H9 (cell line): ENCODE measurements around the gene NR5A1. TPM values are rescaled to one million over a fixed set of nuclear protein-coding genes. Genes with fewer than 3 reads are reported as not detected.
A peak's percentile ranks its signal among the peaks of the same experiment; 100 is the strongest.

ENCODE experiments used
- DNase-seq: peaks from one replicate; pipeline ENCODE4 v3.0.0-alpha.2; 2017
- H2AFZ ChIP-seq: one replicate; pipeline ENCODE4 v1.6.1; 2013; ENCODE audit warnings: mild to moderate bottlenecking, low read length, control low read depth, moderate library complexity
- H2AK5ac ChIP-seq: 2 replicates; pipeline ENCODE4 v1.6.1; 2013; ENCODE audit warnings: low read length, control low read depth, mixed read lengths; ENCODE audit not compliant: insufficient read length
- H2BK120ac ChIP-seq: one replicate; pipeline ENCODE4 v1.6.1; 2013; ENCODE audit warnings: low read depth, mild to moderate bottlenecking, low read length, control low read depth, inconsistent platforms; ENCODE audit not compliant: poor library complexity, severe bottlenecking
- H2BK12ac ChIP-seq: 2 replicates; pipeline ENCODE4 v1.6.1; 2013; ENCODE audit warnings: low read length, control low read depth, mixed read lengths, low read depth; ENCODE audit not compliant: insufficient read length
- H2BK15ac ChIP-seq: 2 replicates; pipeline ENCODE4 v1.6.1; 2013; ENCODE audit warnings: low read depth, low read length, control low read depth
- H2BK20ac ChIP-seq: one replicate; pipeline ENCODE4 v1.6.1; 2013; ENCODE audit warnings: low read depth, mild to moderate bottlenecking, low read length, control low read depth, inconsistent platforms; ENCODE audit not compliant: poor library complexity, severe bottlenecking
- H2BK5ac ChIP-seq: 2 replicates; pipeline ENCODE4 v1.6.1; 2013; ENCODE audit warnings: low read length, control low read depth, mixed read lengths; ENCODE audit not compliant: insufficient read length
- H3K14ac ChIP-seq: 2 replicates; pipeline ENCODE4 v1.6.1; 2013; ENCODE audit warnings: low read length, control low read depth; ENCODE audit not compliant: insufficient read depth
- H3K18ac ChIP-seq: 2 replicates; pipeline ENCODE4 v1.6.1; 2013; ENCODE audit warnings: low read depth, mild to moderate bottlenecking, mixed read lengths, low read length, control low read depth; ENCODE audit not compliant: insufficient read length
- H3K23ac ChIP-seq: 2 replicates; pipeline ENCODE4 v1.6.1; 2013; ENCODE audit warnings: low read length, control low read depth, mixed read lengths, low read depth; ENCODE audit not compliant: insufficient read length
- H3K23me2 ChIP-seq: 2 replicates; pipeline ENCODE4 v1.6.1; 2013; ENCODE audit warnings: low read depth, mild to moderate bottlenecking, mixed read lengths, low read length, control low read depth; ENCODE audit not compliant: insufficient read length, poor library complexity, severe bottlenecking
- H3K27ac ChIP-seq: 2 replicates; pipeline ENCODE4 v1.5.1; 2013; ENCODE audit warnings: low read length, control low read depth, mixed read lengths, low read depth; ENCODE audit not compliant: insufficient read length
- H3K27me3 ChIP-seq: 2 replicates; pipeline ENCODE4 v1.6.1; 2013; ENCODE audit warnings: low read length, control low read depth, inconsistent platforms; ENCODE audit not compliant: insufficient read depth
- H3K4ac ChIP-seq: 2 replicates; pipeline ENCODE4 v1.6.1; 2013; ENCODE audit warnings: low read depth, mild to moderate bottlenecking, control low read depth, inconsistent platforms, low read length, moderate library complexity
- H3K4me1 ChIP-seq: 2 replicates; pipeline ENCODE4 v1.6.1; 2013; ENCODE audit warnings: low read length, control low read depth, inconsistent platforms; ENCODE audit not compliant: insufficient read depth
- H3K4me2 ChIP-seq: 2 replicates; pipeline ENCODE4 v1.6.1; 2013; ENCODE audit warnings: low read length, control low read depth, mixed read lengths; ENCODE audit not compliant: insufficient read length, insufficient read depth
- H3K56ac ChIP-seq: 2 replicates; pipeline ENCODE4 v1.6.1; 2013; ENCODE audit warnings: low read depth, mild to moderate bottlenecking, mixed read lengths, low read length, control low read depth; ENCODE audit not compliant: insufficient read length
- H3K79me1 ChIP-seq: 2 replicates; pipeline ENCODE4 v1.6.1; 2013; ENCODE audit warnings: low read depth, mild to moderate bottlenecking, moderate library complexity, low read length, control low read depth, inconsistent platforms; ENCODE audit not compliant: insufficient read depth, poor library complexity, severe bottlenecking
- H3K79me2 ChIP-seq: 2 replicates; pipeline ENCODE4 v1.6.1; 2013; ENCODE audit warnings: low read length, control low read depth, inconsistent platforms; ENCODE audit not compliant: insufficient read depth
- H3K9ac ChIP-seq: 2 replicates; pipeline ENCODE4 v1.6.1; 2013; ENCODE audit warnings: low read length, control low read depth, mixed read lengths; ENCODE audit not compliant: insufficient read length; ENCODE audit errors: extremely low read depth
- H3K9me3 ChIP-seq: one replicate; pipeline ENCODE4 v1.6.1; 2013; ENCODE audit warnings: low read depth, low read length, inconsistent platforms; ENCODE audit not compliant: control insufficient read depth
- H3T11ph ChIP-seq: one replicate; pipeline ENCODE4 v1.6.1; 2013; ENCODE audit warnings: mild to moderate bottlenecking, low read length, control low read depth, inconsistent platforms
- H4K20me1 ChIP-seq: one replicate; pipeline ENCODE4 v1.6.1; 2013; ENCODE audit not compliant: control insufficient read depth, insufficient read length, insufficient read depth
- H4K5ac ChIP-seq: 2 replicates; pipeline ENCODE4 v1.6.1; 2013; ENCODE audit warnings: low read depth, mild to moderate bottlenecking, mixed read lengths, low read length, control low read depth; ENCODE audit not compliant: insufficient read length
- H4K8ac ChIP-seq: replicated peaks from 2 replicates; pipeline ENCODE4 v1.6.1; 2013; ENCODE audit warnings: low read length, control low read depth, mixed read lengths, low read depth; ENCODE audit not compliant: insufficient read length
- H4K91ac ChIP-seq: 2 replicates; pipeline ENCODE4 v1.6.1; 2013; ENCODE audit warnings: low read depth, mild to moderate bottlenecking, moderate library complexity, mixed read lengths, low read length, control low read depth; ENCODE audit not compliant: insufficient read length
- H3K27ac Mint-ChIP-seq, 3 experiments: 2 replicates in 2 of 3; 3 replicates in 1 of 3; pipeline ENCODE4 v1.8.0; 2020 to 2021; ENCODE audit warnings: mixed read lengths in 3 of 3, mild to moderate bottlenecking in 1 of 3, moderate library complexity in 1 of 3
- H3K27me3 Mint-ChIP-seq: 2 replicates; pipeline ENCODE4 v1.8.0; 2021; ENCODE audit warnings: low read depth, mild to moderate bottlenecking, moderate library complexity, mixed read lengths
- H3K36me3 Mint-ChIP-seq, 3 experiments: 2 replicates in 2 of 3; 3 replicates in 1 of 3; pipeline ENCODE4 v1.8.0; 2020 to 2021; ENCODE audit warnings: low read depth in 3 of 3, mixed read lengths in 3 of 3; ENCODE audit not compliant: insufficient read depth in 1 of 3
- H3K4me1 Mint-ChIP-seq, 2 experiments: 2 replicates each; pipeline ENCODE4 v1.8.0; 2020; ENCODE audit warnings: mixed read lengths in 2 of 2
- H3K4me3 Mint-ChIP-seq, 2 experiments: 2 replicates in 1 of 2; 3 replicates in 1 of 2; pipeline ENCODE4 v1.8.0; 2020 to 2021; ENCODE audit warnings: mild to moderate bottlenecking in 2 of 2, mixed read lengths in 2 of 2, moderate library complexity in 1 of 2
- H3K9me3 Mint-ChIP-seq, 2 experiments: 2 replicates in 1 of 2; 3 replicates in 1 of 2; pipeline ENCODE4 v1.8.0; 2020; ENCODE audit warnings: mild to moderate bottlenecking in 2 of 2, mixed read lengths in 2 of 2, moderate library complexity in 1 of 2
- WGBS: extraction: QIAGEN DNeasy Blood & Tissue Kit; methylation state at CpG from one replicate; pipeline ENCODE4 v1.1.7; 2013; ENCODE audit warnings: missing lambda C conversion rate, low lambda C conversion rate, mixed read lengths; ENCODE audit not compliant: insufficient read length; ENCODE audit errors: extremely low coverage; 5-methylcytosine and 5-hydroxymethylcytosine counted together
- total RNA-seq: library from RNA; stranded (reverse); gene quantifications from 2 replicates; pipeline ENCODE4 v1.2.1, GENCODE V29; 2021
- TF ChIP-seq, protein P1 (sequence below): fragments of 200-600 bp; sonication (generic); conservative IDR thresholded peaks from 3 replicates; pipeline ENCODE4 v1.8.0; 2021; ENCODE audit warnings: antibody characterized with exemption, mild to moderate bottlenecking

Gene NR5A1
- total RNA-seq, 1 experiment from 2014 or later: 0.37 TPM

DNA sequence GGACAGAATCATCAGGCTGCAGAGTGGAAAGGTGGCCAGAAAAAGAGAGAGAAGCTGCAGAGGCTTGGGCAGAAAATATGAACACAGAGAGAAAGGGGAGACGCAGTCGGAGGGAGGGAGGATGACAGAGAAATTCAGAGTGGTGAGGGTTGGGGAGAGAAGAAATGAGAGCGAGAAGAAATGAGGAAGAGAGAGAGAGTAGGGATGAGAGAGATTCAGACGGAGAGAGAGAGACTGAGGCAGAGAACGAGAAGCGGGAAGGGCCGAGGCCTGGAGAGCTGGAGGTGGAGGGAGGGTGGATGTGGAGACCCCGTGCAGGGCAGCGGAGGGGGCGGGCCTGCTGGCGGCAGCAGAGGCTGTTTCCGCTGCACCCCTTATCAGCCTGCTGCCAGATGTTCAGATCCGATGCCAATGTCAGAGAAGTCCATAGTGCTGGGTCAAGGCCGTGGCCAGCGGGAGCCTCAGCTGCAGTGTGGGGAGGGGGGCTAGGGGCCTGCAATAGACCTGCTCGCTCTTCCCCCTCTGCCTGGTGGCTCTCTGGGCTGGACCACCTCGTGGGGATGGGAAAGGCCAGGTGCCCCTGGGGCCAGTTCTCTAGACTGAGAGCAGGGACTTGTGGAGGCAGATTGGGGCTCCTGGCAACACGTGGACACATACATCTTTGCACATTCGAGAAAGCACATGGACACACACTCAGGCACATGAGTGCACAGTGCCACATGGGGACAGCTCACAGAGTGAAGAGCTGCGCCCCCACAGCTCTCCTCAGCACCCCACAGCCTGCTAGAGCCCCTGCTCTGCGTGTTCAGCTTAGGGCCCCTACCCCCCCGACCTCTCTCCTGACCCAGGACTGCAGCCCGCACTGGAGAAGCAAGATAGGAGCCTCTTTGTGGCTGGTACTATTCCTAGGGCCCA lies 4.9 kb upstream of the NR5A1 start:
- Histone ChIP-seq H4K8ac (no peak overlapping the region), H2BK15ac (no peak overlapping the region), H3K9me3 (no peaks in the 10 kb centered on the region), H2AFZ (no peak overlapping the region), H2BK20ac (no peak overlapping the region), H3K4ac (no peak overlapping the region), H3T11ph (no peak overlapping the region), H3K23ac (no peak overlapping the region), H2BK12ac (no peak overlapping the region), H2AK5ac (no peak overlapping the region), H3K18ac (no peak overlapping the region), H3K9ac (no peak overlapping the region), H3K56ac (no peak overlapping the region), H3K23me2 (no peaks in the 10 kb centered on the region), H2BK5ac (no peak overlapping the region), H4K5ac (no peak overlapping the region), H3K79me1 (no peaks in the 10 kb centered on the region), H3K79me2 (no peaks in the 10 kb centered on the region), H3K27ac (no peak overlapping the region), H2BK120ac (no peak overlapping the region), H3K4me2 (no peak overlapping the region), H3K4me1 (no peaks in the 10 kb centered on the region), H3K14ac (no peak overlapping the region; the same call in 1 of the 2 replicates), H4K20me1 (no peaks in the 10 kb centered on the region), H3K27me3 (no peaks in the 10 kb centered on the region), H4K91ac (no peak overlapping the region)
- 0 out of 7 replicates have a peak, but pooled peaks cover 0 to 5% (median 2%) of the 10 kb centered on the region in 3 experiments for H3K36me3 Mint-ChIP-seq
- peak overlapping the region in 1 of 3 experiments; percentile 25; a peak in 1 of 7 replicates for H3K27ac Mint-ChIP-seq
- H3K4me1 Mint-ChIP-seq: peaks cover 2 to 20% of the 10 kb centered on the region in 2 experiments; a peak in 3 of 4 replicates
- peak; percentile 28 for DNase-seq
- TF ChIP-seq, protein P1, sequence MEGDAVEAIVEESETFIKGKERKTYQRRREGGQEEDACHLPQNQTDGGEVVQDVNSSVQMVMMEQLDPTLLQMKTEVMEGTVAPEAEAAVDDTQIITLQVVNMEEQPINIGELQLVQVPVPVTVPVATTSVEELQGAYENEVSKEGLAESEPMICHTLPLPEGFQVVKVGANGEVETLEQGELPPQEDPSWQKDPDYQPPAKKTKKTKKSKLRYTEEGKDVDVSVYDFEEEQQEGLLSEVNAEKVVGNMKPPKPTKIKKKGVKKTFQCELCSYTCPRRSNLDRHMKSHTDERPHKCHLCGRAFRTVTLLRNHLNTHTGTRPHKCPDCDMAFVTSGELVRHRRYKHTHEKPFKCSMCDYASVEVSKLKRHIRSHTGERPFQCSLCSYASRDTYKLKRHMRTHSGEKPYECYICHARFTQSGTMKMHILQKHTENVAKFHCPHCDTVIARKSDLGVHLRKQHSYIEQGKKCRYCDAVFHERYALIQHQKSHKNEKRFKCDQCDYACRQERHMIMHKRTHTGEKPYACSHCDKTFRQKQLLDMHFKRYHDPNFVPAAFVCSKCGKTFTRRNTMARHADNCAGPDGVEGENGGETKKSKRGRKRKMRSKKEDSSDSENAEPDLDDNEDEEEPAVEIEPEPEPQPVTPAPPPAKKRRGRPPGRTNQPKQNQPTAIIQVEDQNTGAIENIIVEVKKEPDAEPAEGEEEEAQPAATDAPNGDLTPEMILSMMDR: no peak
- WGBS: 100% methylated on average over 2 of the region's 23 CpGs
- H3K27me3 Mint-ChIP-seq: peaks cover 2% of the 10 kb centered on the region
- no peaks in the 10 kb centered on the region for H3K9me3 Mint-ChIP-seq
- peak overlapping the region in 1 of 2 experiments; percentile 22; a peak in 1 of 5 replicates for H3K4me3 Mint-ChIP-seq
